B cell (primary cell): ENCODE results near the gene KIAA1217. TPM values are rescaled to one million over a fixed set of nuclear protein-coding genes. Genes with fewer than 3 reads are reported as not detected.

ENCODE experiments used
- ATAC-seq: fragments of 200-7000 bp; cut with Tn5 transposase; one replicate; pipeline ENCODE4 v1.10.0; 2021; ENCODE audit warnings: low read depth, mild to moderate bottlenecking, moderate number of reproducible peaks, moderate library complexity
- CTCF ChIA-PET: fragments of 350-600 bp; sonication (Branson Sonifier 250); formaldehyde crosslinking; loops from one replicate; lab custom pipeline; 2021; ENCODE audit warnings: antibody characterized with exemption, inconsistent platforms; lab: Charles Lee
- POLR2A ChIA-PET: fragments of 350-600 bp; sonication (Branson Sonifier 250); formaldehyde crosslinking; loops from one replicate; lab custom pipeline; 2021; ENCODE audit warnings: antibody characterized with exemption; lab: Charles Lee
- DNase-seq: peaks from one replicate; pipeline ENCODE4 v3.0.0; 2013
- H2AFZ ChIP-seq: 2 replicates; pipeline ENCODE4 v1.6.1; 2012; ENCODE audit warnings: mild to moderate bottlenecking, low read depth, low read length; ENCODE audit not compliant: insufficient read depth, poor library complexity, severe bottlenecking
- H3K27ac ChIP-seq, 2 donors: 1 replicate in 1 of 2; 2 replicates in 1 of 2; pipeline ENCODE4 v1.5.1; 2012 to 2013; ENCODE audit warnings: low read length in 2 of 2, mild to moderate bottlenecking in 2 of 2, moderate library complexity in 1 of 2
- H3K27me3 ChIP-seq, 4 experiments: fragments of 200-600 bp in 1 of 4; sonication (generic) in 1 of 4; replicated peaks in 1 of 4; 1 replicate in 2 of 4; 2 replicates in 2 of 4; pipeline versions ENCODE4 v1.6.1 to v1.7.0; 2013 to 2016; ENCODE audit warnings: low read length in 3 of 4, mild to moderate bottlenecking in 2 of 4, mixed read lengths in 1 of 4, moderate library complexity in 1 of 4; ENCODE audit not compliant: insufficient read depth in 4 of 4, control insufficient read depth in 3 of 4; ENCODE audit errors: control extremely low read depth in 1 of 4
- H3K36me3 ChIP-seq, 2 experiments: replicated peaks in 1 of 2; 1 replicate in 1 of 2; 2 replicates in 1 of 2; pipeline versions ENCODE4 v1.6.1 to v1.7.1; 2013; ENCODE audit warnings: low read length in 1 of 2; ENCODE audit not compliant: insufficient read depth in 2 of 2, control insufficient read depth in 1 of 2; ENCODE audit errors: control extremely low read depth in 1 of 2, extremely low read depth in 1 of 2
- H3K4me1 ChIP-seq, 2 donors: fragments of 200-600 bp in 1 of 2; sonication (generic) in 1 of 2; 1 replicate in 1 of 2; 2 replicates in 1 of 2; pipeline versions ENCODE4 v1.5.1 to v1.6.1; 2013 to 2017; ENCODE audit warnings: low read length in 2 of 2; ENCODE audit not compliant: control insufficient read depth in 2 of 2, insufficient read depth in 2 of 2
- H3K4me2 ChIP-seq: replicated peaks from 2 replicates; pipeline ENCODE3; 2012; ENCODE audit warnings: mild to moderate bottlenecking, low read depth, low read length; ENCODE audit not compliant: poor library complexity, severe bottlenecking
- H3K4me3 ChIP-seq, 5 experiments: fragments of 200-600 bp in 1 of 5; sonication (generic) in 1 of 5; 1 replicate in 3 of 5; 2 replicates in 2 of 5; pipeline versions ENCODE4 v1.5.1 to v1.7.0; 2011 to 2016; ENCODE audit warnings: low read length in 4 of 5, mild to moderate bottlenecking in 4 of 5, low read depth in 2 of 5, control low read depth in 1 of 5, moderate library complexity in 1 of 5; ENCODE audit not compliant: insufficient read depth in 1 of 5; ENCODE audit errors: control extremely low read depth in 1 of 5, extremely low read depth in 1 of 5
- H3K79me2 ChIP-seq: fragments of 200-600 bp; sonication (generic); one replicate; pipeline ENCODE4 v1.6.0; 2016; ENCODE audit warnings: low read length; ENCODE audit not compliant: control insufficient read depth, insufficient read depth
- H3K9ac ChIP-seq: fragments of 200-600 bp; sonication (generic); 2 replicates; pipeline ENCODE4 v1.6.1; 2017; ENCODE audit warnings: mild to moderate bottlenecking, low read length, moderate library complexity
- H3K9me3 ChIP-seq, 3 donors: one replicate each; pipeline versions ENCODE4 v1.6.1 to v1.7.1; 2013; ENCODE audit warnings: low read length in 2 of 3; ENCODE audit not compliant: control insufficient read depth in 2 of 3, insufficient read depth in 1 of 3; ENCODE audit errors: control extremely low read depth in 1 of 3
- H4K20me1 ChIP-seq: 2 replicates; pipeline ENCODE4 v1.6.0; 2012; ENCODE audit warnings: mild to moderate bottlenecking, low read length; ENCODE audit not compliant: insufficient read depth, control insufficient read depth, poor library complexity, severe bottlenecking
- H3K27ac Mint-ChIP-seq: one replicate; pipeline ENCODE4 v1.8.0; 2021; ENCODE audit warnings: mixed read lengths
- H3K27me3 Mint-ChIP-seq: one replicate; pipeline ENCODE4 v1.8.0; 2021; ENCODE audit warnings: mixed read lengths
- H3K4me1 Mint-ChIP-seq: one replicate; pipeline ENCODE4 v1.8.0; 2021; ENCODE audit warnings: mixed read lengths
- H3K4me3 Mint-ChIP-seq: one replicate; pipeline ENCODE4 v1.8.0; 2021; ENCODE audit warnings: mixed read lengths
- H3K9me3 Mint-ChIP-seq: one replicate; pipeline ENCODE4 v1.8.0; 2022; ENCODE audit warnings: mixed read lengths; ENCODE audit not compliant: insufficient read depth
- EZH2 ChIP-seq: IDR thresholded peaks from 2 replicates; pipeline ENCODE4 v1.6.1; 2012; ENCODE audit warnings: borderline replicate concordance, low read depth, mild to moderate bottlenecking, moderate library complexity, low read length; ENCODE audit not compliant: insufficient read depth, poor library complexity, severe bottlenecking
- WGBS: methylation state at CpG from one replicate; pipeline ENCODE4 v1.1.5; 2013; ENCODE audit warnings: missing lambda C conversion rate; ENCODE audit not compliant: insufficient coverage; 5-methylcytosine and 5-hydroxymethylcytosine counted together
- intact Hi-C: fragments of 100-400 bp; cut with micrococcal nuclease; formaldehyde crosslinking; loops from one replicate; pipeline ENCODE4 v1.10.0; 2022
- polyA plus RNA-seq: library from polyadenylated mRNA; depleted of rRNA; stranded (reverse); fragments of >200 nt; gene quantifications from 2 replicates; pipeline ENCODE4 v1.2.3, GENCODE V29; 2012
- total RNA-seq, 2 donors: library from RNA; stranded (reverse); fragments of 120-200 nt in 1 of 2; gene quantifications; 1 replicate in 1 of 2; 2 replicates in 1 of 2; pipeline versions ENCODE4 v1.2.3 to v1.2.4, GENCODE V29; 2013 to 2022
- TF ChIP-seq, protein P1 (sequence below): fragments of 200-600 bp; IDR thresholded peaks from one replicate; pipeline ENCODE4 v1.8.0; 2022; ENCODE audit warnings: antibody characterized with exemption, mild to moderate bottlenecking

Gene KIAA1217
- total and polyA plus RNA-seq, 2 donors (not counting 1 experiment from before 2014, with no cell fraction given): 0.67 TPM; not detected in 1

DNA sequence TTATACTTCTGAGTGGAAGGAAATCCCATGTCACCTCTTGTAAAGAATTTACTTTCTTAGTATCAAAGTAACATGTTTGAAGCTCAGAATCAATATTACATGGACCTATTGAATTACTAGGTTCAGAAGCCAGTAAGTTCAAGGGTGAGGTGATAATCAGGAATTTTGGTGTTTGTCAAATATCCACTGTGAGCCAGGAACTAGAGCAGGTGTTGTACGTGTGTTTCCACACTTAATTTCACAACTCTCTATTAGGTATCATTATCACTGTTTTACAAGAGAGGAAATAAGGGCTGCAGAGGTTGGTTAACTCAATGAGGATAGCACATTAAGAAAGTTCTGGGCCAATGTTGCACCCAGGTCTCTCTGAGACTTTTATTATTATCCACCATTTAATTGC is 130.4 kb downstream of the KIAA1217 start:
- no peak overlapping the region for H3K27ac ChIP-seq
- TF ChIP-seq EZH2: no peak
- ChIA-PET POLR2A (no interaction called here), CTCF (no interaction called here)
- H3K9me3 ChIP-seq: no peaks in the 10 kb centered on the region
- H3K9me3 Mint-ChIP-seq: no peaks in the 10 kb centered on the region
- no peaks in the 10 kb centered on the region for H4K20me1 ChIP-seq
- no peaks in the 10 kb centered on the region for H3K27me3 ChIP-seq
- H3K4me3 ChIP-seq: no peak overlapping the region
- intact Hi-C loops: no loop called here
- no peak overlapping the region for H2AFZ ChIP-seq
- no peak overlapping the region for H3K4me3 Mint-ChIP-seq
- DNase-seq: no peak
- no peak overlapping the region for H3K4me2 ChIP-seq
- H3K36me3 ChIP-seq: no peaks in the 10 kb centered on the region
- H3K27ac Mint-ChIP-seq: no peak overlapping the region
- no peaks in the 10 kb centered on the region for H3K79me2 ChIP-seq
- H3K4me1 ChIP-seq: no peaks in the 10 kb centered on the region
- no peak for ATAC-seq
- no peaks in the 10 kb centered on the region for H3K27me3 Mint-ChIP-seq
- H3K9ac ChIP-seq: no peak overlapping the region
- H3K4me1 Mint-ChIP-seq: no peaks in the 10 kb centered on the region
- WGBS: no CpG with 5 or more reads among the region's 1 CpG

DNA sequence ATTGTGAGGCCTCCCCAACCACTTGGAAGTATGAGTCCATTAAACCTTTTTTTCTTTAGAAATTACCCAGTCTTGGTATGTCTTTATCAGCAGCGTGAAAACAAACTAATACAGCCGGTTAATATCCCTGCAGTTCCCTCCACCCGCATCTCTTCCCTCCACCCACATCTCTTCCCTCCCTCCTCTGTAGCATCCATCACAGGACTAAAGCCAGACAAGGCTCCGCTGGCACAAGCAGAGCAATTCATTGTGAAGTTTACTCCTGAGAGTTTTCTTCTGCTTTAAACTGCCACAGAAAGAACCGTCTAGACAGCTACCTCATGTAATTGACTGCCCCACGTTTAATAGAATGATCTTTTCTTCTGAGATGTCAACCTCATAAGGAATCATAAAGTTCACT is 131.5 kb downstream of the KIAA1217 start:
- no peaks in the 10 kb centered on the region for H4K20me1 ChIP-seq
- no peaks in the 10 kb centered on the region for H3K27me3 Mint-ChIP-seq
- H3K4me3 Mint-ChIP-seq: no peak overlapping the region
- no peak overlapping the region for H3K9ac ChIP-seq
- ATAC-seq (no peak), DNase-seq (no peak)
- 91% methylated on average over 4 of the region's 6 CpGs for WGBS
- H3K9me3 ChIP-seq: no peaks in the 10 kb centered on the region
- no peak for TF ChIP-seq EZH2
- TF ChIP-seq, protein P1, sequence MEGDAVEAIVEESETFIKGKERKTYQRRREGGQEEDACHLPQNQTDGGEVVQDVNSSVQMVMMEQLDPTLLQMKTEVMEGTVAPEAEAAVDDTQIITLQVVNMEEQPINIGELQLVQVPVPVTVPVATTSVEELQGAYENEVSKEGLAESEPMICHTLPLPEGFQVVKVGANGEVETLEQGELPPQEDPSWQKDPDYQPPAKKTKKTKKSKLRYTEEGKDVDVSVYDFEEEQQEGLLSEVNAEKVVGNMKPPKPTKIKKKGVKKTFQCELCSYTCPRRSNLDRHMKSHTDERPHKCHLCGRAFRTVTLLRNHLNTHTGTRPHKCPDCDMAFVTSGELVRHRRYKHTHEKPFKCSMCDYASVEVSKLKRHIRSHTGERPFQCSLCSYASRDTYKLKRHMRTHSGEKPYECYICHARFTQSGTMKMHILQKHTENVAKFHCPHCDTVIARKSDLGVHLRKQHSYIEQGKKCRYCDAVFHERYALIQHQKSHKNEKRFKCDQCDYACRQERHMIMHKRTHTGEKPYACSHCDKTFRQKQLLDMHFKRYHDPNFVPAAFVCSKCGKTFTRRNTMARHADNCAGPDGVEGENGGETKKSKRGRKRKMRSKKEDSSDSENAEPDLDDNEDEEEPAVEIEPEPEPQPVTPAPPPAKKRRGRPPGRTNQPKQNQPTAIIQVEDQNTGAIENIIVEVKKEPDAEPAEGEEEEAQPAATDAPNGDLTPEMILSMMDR: no peak
- H3K9me3 Mint-ChIP-seq: no peaks in the 10 kb centered on the region
- intact Hi-C loops: no loop called here
- no peaks in the 10 kb centered on the region for H3K79me2 ChIP-seq
- no peaks in the 10 kb centered on the region for H3K4me1 ChIP-seq
- no peaks in the 10 kb centered on the region for H3K4me1 Mint-ChIP-seq
- no peaks in the 10 kb centered on the region for H3K36me3 ChIP-seq
- no peak overlapping the region for H3K4me3 ChIP-seq
- ChIA-PET POLR2A (no interaction called here), CTCF (no interaction called here)
- no peak overlapping the region for H3K27ac ChIP-seq
- H3K27me3 ChIP-seq: no peaks in the 10 kb centered on the region
- no peak overlapping the region for H3K4me2 ChIP-seq
- no peak overlapping the region for H2AFZ ChIP-seq
- no peak overlapping the region for H3K27ac Mint-ChIP-seq
